Activated B cell treated with CpG ODN at 0.5 μM for 24 hours (primary cell): ENCODE results near the gene HOXA2. TPM values are rescaled to one million over a fixed set of nuclear protein-coding genes. Genes with fewer than 3 reads are reported as not detected.

Source experiments
- ATAC-seq: fragments of 200-7000 bp; cut with Tn5 transposase; one replicate; pipeline ENCODE4 v1.10.0; 2021; ENCODE audit warnings: low read depth, mild to moderate bottlenecking, moderate library complexity
- CTCF ChIA-PET: fragments of 350-600 bp; sonication (Branson Sonifier 250); formaldehyde crosslinking; loops from one replicate; lab custom pipeline; 2021; ENCODE audit warnings: antibody characterized with exemption; lab: Charles Lee
- POLR2A ChIA-PET: fragments of 350-600 bp; sonication (Branson Sonifier 250); formaldehyde crosslinking; loops from one replicate; lab custom pipeline; 2021; ENCODE audit warnings: antibody characterized with exemption; lab: Charles Lee
- DNase-seq: peaks from one replicate; pipeline ENCODE4 v3.0.0; 2022
- H3K27ac Mint-ChIP-seq: one replicate; pipeline ENCODE4 v1.8.0; 2020; ENCODE audit warnings: mixed read lengths
- H3K27me3 Mint-ChIP-seq: one replicate; pipeline ENCODE4 v1.8.0; 2021; ENCODE audit warnings: mixed read lengths
- H3K36me3 Mint-ChIP-seq: one replicate; pipeline ENCODE4 v1.8.0; 2021; ENCODE audit warnings: low read depth, mixed read lengths
- H3K4me1 Mint-ChIP-seq: one replicate; pipeline ENCODE4 v1.8.0; 2021; ENCODE audit warnings: mixed read lengths
- H3K4me3 Mint-ChIP-seq: one replicate; pipeline ENCODE4 v1.8.0; 2020; ENCODE audit warnings: mild to moderate bottlenecking, mixed read lengths
- H3K9me3 Mint-ChIP-seq: one replicate; pipeline ENCODE4 v1.8.0; 2020; ENCODE audit warnings: mixed read lengths
- intact Hi-C: fragments of 100-400 bp; cut with micrococcal nuclease; formaldehyde crosslinking; loops from one replicate; pipeline ENCODE4 v1.15.1; 2024
- total RNA-seq: library from RNA; stranded (reverse); gene quantifications from 2 replicates; pipeline ENCODE4 v1.2.3, GENCODE V29; 2022
- TF ChIP-seq, protein P1 (sequence below): fragments of 200-600 bp; IDR thresholded peaks from one replicate; pipeline ENCODE4 v1.8.0; 2022; ENCODE audit warnings: antibody characterized with exemption, mild to moderate bottlenecking

HOXA2 gene
- total RNA-seq, 1 donor from 2014 or later: not detected

GRCh38 chr7:27148756-27149641 is 46.5 kb upstream of the HOXA2 start:
- no peaks in the 10 kb centered on the region for H3K36me3 Mint-ChIP-seq
- ChIA-PET POLR2A (no interaction called here), CTCF (interaction anchor here (1.0 to 4.5 kb wide), 7 partner anchors 10 to 779 kb away, joined by 4 to 32 read pairs (median 6); no protein-coding TSS in a partner anchor)
- peaks cover 35% of the 10 kb centered on the region for H3K4me1 Mint-ChIP-seq
- TF ChIP-seq, protein P1, sequence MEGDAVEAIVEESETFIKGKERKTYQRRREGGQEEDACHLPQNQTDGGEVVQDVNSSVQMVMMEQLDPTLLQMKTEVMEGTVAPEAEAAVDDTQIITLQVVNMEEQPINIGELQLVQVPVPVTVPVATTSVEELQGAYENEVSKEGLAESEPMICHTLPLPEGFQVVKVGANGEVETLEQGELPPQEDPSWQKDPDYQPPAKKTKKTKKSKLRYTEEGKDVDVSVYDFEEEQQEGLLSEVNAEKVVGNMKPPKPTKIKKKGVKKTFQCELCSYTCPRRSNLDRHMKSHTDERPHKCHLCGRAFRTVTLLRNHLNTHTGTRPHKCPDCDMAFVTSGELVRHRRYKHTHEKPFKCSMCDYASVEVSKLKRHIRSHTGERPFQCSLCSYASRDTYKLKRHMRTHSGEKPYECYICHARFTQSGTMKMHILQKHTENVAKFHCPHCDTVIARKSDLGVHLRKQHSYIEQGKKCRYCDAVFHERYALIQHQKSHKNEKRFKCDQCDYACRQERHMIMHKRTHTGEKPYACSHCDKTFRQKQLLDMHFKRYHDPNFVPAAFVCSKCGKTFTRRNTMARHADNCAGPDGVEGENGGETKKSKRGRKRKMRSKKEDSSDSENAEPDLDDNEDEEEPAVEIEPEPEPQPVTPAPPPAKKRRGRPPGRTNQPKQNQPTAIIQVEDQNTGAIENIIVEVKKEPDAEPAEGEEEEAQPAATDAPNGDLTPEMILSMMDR: no peak
- H3K9me3 Mint-ChIP-seq: no peaks in the 10 kb centered on the region
- H3K27me3 Mint-ChIP-seq: peaks cover 65% of the 10 kb centered on the region
- no peak for ATAC-seq
- intact Hi-C loops: no loop called here
- DNase-seq: no peak
- no peak overlapping the region for H3K27ac Mint-ChIP-seq
- H3K4me3 Mint-ChIP-seq: no peak overlapping the region

DNA sequence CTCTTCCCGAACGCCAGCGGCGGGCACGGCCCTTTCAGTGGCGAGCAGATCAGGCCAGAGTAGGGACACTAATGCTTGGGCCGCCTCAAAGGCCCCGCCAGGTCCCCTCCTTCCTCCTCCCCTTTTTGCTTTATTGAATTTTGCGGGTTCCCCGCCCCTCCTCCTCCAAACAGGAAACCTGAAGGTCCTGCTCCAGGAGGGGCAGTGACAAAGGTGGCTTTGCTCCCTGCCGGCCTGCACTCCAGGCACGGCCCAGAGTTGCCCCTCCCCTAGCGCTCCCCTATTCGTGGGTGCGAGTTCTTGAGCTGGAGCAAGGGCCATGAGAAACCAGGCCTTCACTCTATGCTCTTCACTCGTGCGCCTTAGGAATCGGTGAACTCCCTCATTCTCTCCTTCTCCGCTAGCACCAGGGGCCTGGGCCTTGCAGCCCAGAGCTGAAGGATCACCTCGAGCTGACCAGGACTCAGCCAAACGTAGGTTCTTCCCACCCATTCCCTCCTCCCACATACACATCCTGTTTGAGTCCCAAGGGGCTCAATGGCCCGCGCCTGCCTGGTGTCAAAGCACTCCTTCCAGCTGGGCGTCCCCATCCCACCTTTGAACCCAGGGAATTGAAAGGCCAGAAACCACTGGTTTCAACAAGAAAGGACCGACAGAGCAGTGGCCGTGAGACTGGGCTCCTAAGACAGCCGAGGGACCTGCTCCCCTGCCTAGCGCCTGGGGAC is 45.7 kb upstream of the HOXA2 start:
- ATAC-seq (no peak), DNase-seq (no peak)
- Mint-ChIP-seq H3K9me3 (no peaks in the 10 kb centered on the region), H3K36me3 (no peaks in the 10 kb centered on the region), H3K27ac (no peak overlapping the region), H3K4me1 (peaks cover 35% of the 10 kb centered on the region), H3K27me3 (peaks cover 59% of the 10 kb centered on the region), H3K4me3 (peak overlapping the region; percentile 68)
- CTCF ChIA-PET: interaction anchor here (4.5 kb wide), 1 partner anchor 293 kb away, joined by 32 read pairs; no protein-coding TSS in a partner anchor
- intact Hi-C loops: no loop called here
- TF ChIP-seq, protein P1: no peak
- POLR2A ChIA-PET: no interaction called here

- Mint-ChIP-seq H3K4me1 (peaks cover 37% of the 10 kb centered on the region), H3K36me3 (no peaks in the 10 kb centered on the region), H3K9me3 (no peaks in the 10 kb centered on the region), H3K27ac (no peak within 1 kb of the TSS), H3K4me3 (peak within 1 kb of the TSS; percentile 68), H3K27me3 (peaks cover 59% of the 10 kb centered on the region)
- intact Hi-C loops: no loop called here
- ChIA-PET POLR2A (no interaction called here), CTCF (interaction anchor here (4.5 kb wide), 1 partner anchor 292 kb away, joined by 32 read pairs; no protein-coding TSS in a partner anchor)
- no peak for DNase-seq
- ATAC-seq: no peak
- TF ChIP-seq, protein P1: no peak
Measured at GRCh38 chr7:27147199-27148030, 44.9 kb upstream of the HOXA2 start, which contains the start of gene HOXA6. Gene HOXA6 (minus strand): TSS chr7:27147774. CDS start chr7:27147749, 25 bp downstream.

DNA sequence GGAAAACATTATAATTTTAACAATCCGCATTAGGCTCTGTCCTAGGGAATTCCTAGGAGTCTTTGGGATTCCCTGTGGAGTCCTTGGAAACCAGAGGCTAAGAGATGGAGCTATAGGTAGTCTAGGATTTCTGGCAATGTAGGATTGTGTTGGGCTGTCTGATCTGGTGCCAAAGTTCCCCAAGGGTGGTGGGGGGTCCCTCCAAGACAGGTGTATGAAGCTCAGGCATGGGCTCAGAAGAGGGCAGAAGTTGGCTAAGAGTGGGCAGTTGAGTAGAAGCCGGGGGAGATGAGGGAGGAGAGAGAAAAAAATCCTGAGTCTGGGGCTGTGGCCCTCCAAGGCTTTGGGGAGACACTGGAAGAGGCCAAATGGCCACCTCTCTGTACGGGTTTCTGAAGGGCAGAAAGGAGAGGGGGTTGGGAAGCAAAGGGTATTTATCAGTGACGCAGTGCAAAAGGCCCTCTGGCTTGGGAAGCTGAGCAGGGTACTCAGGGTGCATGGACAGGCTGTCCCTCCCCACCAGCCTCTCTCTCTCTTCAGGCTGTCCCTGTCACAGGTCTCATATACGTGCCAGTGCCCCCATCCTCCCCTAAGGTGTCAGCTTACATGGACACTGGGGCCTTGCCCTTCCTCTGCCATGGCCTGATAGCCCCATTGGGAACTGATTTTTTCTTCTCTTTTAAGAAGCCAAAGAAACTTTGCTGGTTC is 44.2 kb upstream of the HOXA2 start:
- Mint-ChIP-seq H3K36me3 (no peaks in the 10 kb centered on the region), H3K4me3 (peak overlapping the region; percentile 52), H3K27me3 (peaks cover 57% of the 10 kb centered on the region), H3K4me1 (peaks cover 32% of the 10 kb centered on the region), H3K9me3 (no peaks in the 10 kb centered on the region), H3K27ac (no peak overlapping the region)
- POLR2A ChIA-PET: no interaction called here
- CTCF ChIA-PET: no interaction called here
- no peak for DNase-seq
- intact Hi-C loops: no loop called here
- TF ChIP-seq, protein P1: no peak
- no peak for ATAC-seq
